Fibroblast of peridontal ligament (primary cell): Measurements from ENCODE around the gene GTF2F1.
A peak's percentile ranks its signal among the peaks of the same experiment; 100 is the strongest.
"Not testable (repeated sequence)": the region's sequence is repeated elsewhere in the genome, so short reads cannot be mapped to it uniquely, and the experiment has no call there.

Experiments
- DNase-seq: peaks from one replicate; pipeline ENCODE4 v3.0.0-alpha.2; 2010; ENCODE audit errors: extremely low read depth

GTF2F1 gene

DNA sequence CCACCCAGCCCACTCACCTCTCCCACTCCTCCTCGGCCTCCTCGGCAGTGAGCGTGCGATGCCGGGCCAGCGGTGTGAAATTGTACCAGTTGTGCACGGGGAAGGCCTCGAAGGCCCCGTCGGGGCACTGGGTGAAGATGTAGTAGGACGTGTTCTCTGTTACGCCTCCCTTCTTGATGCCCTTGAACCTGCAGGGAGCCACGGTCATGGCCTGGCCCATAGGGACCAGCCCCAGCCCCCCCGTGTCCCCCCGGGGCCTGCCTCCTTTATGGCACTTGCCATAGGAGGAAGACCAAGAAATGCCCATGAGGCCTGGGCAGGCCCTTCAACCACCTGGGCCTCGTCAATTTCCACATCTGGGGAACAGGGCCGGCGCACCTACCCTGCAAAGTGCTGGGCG, 5.6 kb downstream of the GTF2F1 start:
- no peak for DNase-seq

DNA sequence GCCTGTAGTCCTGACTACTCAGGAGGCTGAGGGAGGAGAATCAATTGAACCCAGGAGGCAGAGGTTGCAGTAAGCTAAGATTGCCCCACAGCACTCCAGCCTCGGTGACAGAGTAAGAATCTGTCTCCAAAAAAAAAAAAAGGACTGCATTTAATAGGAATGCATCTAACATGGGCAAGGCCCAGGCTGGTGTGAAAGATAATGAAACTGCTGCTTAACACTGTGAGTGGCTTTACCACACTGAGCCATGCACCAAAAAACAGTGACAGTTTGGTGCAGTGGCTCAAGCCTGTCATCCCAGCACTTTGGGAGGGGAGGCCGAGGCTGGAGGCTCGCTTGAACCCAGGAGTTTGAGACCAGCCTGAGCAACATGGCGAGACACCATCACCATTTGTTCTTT, 8.6 kb downstream of the GTF2F1 start:
- DNase-seq = no peak

DNA sequence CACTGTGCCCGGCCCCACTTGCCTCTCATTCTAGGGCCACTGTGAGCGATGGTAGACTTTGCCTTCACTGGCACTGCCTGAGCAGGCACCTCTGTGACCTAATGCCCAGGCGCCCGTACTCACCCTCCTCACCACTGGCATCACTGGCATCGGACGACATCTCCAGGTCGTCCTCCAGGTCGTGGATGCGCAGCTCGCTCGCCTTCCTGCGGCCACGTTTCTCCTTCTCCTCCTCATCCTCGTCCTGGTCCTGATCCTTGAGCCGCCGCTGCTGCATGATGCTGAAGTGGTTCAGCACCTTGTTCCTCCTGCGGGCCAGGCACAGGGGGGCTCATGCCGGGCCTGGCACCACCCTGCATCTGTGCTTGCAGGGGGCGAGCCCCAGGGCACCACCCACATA, 9.8 kb downstream of the GTF2F1 start:
- DNase-seq = no peak

DNA sequence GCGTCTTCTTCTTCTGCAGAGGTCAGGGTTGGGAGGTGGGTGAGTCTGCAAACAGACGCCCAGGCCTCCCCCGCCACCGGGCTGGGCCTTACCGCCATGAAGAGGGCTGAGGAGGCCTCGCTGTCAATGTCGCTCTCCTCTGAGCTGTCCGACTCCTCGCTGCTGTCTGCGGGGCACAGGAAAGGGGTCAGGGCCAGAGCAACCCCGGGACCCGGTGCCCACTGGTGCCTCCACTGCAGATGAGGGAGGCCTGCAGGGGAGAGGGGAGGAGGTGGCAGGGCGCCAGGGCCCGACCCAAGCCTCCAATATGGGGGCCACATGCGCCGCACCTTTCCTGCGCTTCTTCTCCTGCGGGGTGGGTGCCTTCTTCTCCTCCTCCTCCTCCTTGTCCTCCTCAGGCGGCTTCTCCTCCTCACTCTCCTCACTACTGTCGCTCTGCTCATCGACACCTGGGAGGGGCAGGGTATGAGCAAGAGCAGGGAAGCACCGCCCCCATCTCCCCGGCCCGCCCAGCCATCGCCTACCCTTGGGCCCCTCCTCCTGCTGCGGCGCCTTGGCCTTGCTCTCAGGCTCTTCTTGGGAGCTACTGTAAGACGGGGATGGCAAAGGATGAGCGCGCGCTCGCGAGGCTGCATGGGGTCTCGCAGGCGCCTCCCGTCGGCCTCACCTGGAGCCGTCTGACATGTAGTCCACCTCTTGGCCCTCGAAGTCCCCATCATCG, 11.8 kb downstream of the GTF2F1 start:
- DNase-seq = no peak

DNA sequence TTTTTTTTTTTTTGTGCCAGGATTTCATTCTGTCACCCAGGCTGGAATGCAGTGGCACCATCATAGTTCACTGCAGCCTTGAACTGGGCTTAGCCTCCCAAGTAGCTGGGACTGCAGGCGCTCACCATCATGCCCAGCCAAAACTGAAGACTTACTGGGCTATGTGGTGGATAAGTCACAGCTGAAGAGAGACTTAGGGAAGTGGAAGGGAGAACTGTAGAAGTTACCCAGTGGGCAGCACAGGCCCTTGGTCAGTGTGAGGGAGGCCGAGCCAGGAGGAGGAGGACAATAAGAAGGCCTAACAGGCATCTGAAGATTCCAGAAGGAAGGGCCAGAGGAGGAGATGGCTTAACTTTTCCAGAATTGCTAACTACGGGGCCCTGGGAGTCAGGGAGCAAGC, 13.2 kb downstream of the GTF2F1 start:
- DNase-seq = no peak

DNA sequence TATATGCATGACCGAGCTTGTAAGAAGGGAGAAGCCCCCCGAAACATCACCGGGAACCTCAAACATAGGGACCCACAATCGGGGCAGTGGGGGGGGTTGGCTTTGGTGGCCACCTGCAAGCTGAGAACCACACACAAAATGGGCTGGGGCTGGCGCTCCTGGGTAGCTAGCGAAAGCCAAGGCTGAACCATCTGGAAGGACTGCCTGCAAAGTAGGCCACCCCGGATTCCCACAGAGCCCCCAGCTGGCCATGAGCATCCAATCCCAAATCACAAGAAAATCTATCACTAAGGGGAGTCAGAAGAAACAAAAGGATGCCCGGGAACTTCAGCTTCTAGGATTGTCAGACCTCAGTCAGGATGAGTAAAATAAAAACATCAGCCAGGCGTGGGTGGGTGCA, 14.5 kb downstream of the GTF2F1 start:
- DNase-seq = no peak

DNA sequence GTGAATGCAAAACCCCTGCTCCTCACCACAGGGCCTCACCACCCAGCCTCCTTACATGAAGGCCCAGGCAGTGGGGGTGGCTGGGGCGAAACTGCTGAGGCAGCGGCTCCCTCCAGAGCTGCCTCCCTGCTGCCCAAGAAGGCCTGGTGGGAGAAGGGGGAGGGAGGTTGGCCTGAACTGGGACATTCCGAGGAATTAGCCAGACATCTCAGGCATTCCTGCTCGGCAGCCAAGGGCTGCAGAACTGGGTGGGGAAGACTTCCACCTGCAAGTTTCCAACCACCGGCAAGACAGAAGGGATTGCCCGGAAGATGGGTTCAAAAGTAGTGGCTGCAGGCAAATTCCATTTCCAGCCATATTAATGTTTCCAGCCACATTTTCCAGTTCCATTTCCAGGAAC, 14.9 kb downstream of the GTF2F1 start:
- DNase-seq = peak; percentile 40

DNA sequence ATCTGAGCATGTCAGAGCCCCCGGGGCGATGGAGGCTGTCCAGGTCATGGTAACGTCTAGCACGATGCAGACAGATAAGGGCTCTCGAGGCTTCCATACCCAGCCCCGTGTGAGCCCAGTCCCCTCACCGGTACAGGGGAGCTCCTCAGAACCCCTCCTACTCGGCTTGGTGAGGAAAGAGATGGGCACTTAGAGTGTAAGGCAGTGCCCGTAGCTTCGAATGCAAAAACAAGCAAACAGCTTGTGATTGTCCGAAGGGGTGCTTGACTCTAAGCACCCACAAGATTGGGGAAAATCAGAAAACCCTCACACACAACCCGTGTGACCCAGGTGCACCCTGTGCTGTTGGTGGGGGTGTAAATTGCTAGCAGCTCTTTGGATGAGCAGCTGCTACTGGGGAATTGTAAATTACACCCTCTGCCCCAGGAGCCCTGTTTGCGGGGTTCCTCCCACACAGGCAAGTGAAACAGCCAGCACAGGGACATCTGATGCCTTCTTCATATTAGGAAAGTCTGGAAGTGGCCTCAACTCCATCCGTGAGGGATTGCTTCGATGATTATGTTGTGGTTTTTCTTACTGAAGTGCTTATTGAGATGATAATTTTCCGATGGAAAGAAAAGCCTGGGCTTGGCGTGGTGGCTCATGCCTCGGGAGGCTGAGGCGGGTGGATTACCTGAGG, 16.3 kb downstream of the GTF2F1 start:
- DNase-seq = peak; percentile 53

DNA sequence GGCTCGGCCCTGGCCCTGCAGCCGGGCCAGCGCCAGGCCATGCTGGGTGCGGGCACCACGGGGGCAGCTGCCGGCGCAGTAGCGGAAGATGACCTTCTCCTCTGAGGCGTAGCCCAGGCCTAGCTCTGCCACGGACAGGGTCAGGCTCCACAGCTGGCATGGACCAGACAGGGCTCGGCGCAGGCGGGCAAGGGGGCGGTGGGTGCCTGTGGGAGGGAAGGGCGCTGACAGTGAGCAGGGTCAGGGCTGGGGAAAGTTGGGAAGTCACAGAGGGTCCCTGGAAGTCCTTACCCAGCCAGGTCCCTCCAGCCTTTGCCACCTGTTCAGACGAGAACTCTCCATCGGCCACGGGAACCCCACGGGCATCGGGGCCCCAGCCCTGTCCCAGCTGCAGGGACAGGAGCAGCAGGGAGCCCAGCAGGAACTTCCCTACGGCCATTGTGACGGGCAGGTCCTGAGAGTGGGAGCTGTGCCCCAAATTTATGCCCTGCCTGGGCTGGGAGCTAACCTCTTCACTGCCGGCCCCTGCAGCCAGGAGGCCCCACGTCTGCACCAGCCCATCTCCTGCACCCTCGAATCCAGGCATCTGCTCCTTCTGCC, 17.5 kb downstream of the GTF2F1 start, which contains the start of gene PSPN:
Gene PSPN, minus strand, starts transcription at position 523 of the 600 bp plus-strand sequence. Its CDS starts 84 bp downstream, at position 439.
- DNase-seq = no peak

DNA sequence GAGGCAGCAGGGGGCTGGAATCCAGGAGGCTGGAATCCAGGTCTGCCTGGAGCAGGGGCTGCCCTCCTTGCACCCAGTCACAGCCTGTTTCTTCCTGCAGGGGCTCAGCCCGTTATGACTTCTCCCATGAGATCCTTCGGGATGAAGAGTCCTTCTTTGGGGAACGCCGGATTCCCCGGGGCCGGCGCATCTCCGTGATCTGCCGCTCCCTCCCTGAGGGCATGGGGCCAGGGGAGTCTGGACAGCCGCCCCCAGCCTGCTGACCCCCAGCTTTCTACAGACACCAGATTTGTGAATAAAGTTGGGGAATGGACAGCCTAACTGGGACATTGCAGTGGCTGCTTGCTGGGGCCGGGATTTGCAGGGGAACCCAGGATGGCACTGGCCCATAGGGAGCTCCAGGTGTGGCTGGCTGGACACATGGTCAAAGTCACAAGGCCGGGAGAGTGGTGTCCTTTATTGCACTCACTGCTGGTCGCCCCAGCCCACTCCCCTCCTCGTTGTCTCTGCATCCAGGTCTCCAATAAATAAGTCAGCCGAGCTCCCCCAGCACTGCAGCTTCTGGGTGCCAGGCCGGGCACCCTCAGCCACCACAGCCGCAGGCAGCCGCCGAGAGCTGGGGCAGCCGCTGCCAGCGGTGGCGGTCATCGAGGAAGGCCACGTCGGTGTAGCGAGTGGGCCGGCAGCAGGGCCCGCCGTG, 18.1 kb downstream of the GTF2F1 start:
- no peak for DNase-seq

DNA sequence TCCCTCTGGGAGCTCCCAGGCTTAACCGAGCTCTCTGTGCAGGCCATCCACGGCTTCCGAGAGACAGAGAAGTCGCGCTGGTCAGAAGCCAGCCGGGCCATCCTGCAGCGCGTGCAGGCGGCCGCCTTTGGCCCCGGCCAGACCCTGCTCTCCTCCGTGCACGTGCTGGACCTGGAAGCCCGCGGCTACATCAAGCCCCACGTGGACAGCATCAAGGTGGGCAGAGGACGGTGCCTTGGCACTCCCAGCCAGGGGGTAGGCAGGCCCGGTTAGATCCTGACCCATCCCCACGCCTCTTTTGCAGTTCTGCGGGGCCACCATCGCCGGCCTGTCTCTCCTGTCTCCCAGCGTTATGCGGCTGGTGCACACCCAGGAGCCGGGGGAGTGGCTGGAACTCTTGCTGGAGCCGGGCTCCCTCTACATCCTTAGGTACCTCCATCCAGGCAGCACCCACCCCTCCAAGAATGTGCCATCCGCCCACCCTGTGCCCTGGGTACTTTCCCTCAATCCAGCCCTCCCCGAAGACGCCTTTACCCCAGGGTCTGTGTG, 18.7 kb downstream of the GTF2F1 start:
- DNase-seq = no peak

DNA sequence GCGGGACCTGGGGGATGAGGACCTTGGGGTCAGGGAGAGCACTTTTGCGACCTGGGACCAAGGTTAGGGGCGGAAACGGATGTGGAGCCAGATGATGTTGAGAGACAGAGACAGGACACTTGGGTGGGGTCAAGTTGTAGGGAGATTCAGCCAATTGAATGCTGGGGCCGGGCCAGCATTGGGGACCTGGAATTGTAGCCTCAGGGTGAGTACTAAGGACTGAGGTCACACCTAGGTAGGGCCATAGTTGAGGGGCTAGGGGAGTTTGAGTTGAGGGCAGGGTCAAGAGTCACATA, 19.2 kb downstream of the GTF2F1 start:
- no peak for DNase-seq

DNA sequence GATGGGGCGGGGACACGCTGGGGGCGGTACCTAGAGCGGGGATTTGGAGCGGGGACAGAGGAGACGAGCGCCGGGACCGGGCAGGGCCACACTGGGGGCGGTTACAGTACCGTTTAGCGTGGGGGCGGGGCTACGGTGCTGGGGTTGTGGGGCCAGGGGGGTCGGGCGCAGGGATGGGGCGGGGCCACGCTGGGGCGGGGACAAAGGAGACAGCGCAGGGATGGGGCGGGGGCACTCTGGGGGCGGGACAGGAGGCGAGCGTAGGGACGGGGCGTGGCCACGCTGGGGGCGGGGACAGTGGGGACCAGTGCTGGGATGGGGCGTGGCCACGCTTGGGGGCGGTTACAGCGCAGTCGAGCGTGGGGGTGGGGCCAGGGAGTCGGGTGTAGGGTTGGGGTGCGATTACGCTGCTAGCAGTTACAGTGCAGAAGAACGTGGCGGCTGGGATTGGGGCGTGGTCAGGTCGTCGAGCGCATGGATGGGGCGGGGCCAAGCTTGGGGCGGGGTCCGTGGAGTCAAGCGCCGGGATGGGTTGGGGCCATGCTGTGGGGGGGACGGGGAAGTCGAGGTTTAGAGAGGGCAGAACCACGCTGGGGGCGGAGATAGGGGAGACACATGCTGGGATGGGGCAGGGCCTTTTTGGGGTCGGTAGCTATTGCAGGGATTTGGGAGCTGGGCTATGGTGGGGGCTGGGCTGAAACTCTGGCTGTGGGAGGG, 19.7 kb downstream of the GTF2F1 start:
- DNase-seq = peak; percentile 96

DNA sequence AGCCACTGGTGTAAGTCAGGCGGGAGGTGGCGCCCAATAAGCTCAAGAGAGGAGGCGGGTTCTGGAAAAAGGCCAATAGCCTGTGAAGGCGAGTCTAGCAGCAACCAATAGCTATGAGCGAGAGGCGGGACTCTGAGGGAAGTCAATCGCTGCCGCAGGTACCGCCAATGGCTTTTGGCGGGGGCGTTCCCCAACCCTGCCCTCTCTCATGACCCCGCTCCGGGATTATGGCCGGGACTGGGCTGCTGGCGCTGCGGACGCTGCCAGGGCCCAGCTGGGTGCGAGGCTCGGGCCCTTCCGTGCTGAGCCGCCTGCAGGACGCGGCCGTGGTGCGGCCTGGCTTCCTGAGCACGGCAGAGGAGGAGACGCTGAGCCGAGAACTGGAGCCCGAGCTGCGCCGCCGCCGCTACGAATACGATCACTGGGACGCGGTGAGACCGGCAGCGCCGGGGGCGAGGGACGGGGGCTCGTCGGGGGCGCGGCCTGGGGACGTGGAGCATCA, 20.3 kb downstream of the GTF2F1 start, which contains the start of gene ALKBH7:
Gene ALKBH7, plus strand, starts transcription at position 201 of the 502 bp plus-strand sequence. Its CDS starts 27 bp downstream, at position 228.
- DNase-seq = peak; percentile 100

DNA sequence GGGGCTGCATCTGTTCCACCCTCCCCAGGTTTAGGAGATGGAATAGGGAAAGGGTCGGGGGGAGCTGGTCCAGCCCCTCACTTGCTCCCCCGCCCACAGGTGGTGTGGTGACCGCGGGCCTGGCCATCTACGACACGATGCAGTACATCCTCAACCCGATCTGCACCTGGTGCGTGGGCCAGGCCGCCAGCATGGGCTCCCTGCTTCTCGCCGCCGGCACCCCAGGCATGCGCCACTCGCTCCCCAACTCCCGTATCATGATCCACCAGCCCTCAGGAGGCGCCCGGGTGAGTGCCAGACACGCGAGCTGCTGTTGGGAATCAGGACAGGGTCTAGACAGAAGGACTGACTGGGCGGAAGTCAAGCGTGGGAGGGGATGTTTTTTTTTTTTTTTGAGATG, 28.6 kb downstream of the GTF2F1 start:
- DNase-seq = no peak

DNA sequence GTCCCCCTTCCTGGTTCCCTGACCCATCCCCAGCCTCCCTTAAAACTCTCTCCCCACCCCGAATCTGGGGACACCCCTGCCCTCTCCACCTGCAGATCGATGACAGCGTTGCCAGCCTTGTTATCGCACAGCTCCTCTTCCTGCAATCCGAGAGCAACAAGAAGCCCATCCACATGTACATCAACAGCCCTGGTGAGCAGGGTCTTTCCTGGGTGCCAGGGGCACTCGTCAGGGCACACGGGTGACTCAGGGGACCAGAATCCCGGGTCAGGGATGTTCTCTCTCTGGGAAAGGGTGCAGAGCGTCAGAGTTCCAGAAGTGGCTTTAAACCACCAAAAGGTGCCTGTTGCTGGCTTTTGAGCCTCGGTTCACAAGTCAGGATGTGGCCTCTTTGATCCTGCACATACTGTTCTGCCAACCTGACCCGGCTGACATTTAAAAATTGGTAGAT, 30.6 kb downstream of the GTF2F1 start:
- DNase-seq = no peak

DNA sequence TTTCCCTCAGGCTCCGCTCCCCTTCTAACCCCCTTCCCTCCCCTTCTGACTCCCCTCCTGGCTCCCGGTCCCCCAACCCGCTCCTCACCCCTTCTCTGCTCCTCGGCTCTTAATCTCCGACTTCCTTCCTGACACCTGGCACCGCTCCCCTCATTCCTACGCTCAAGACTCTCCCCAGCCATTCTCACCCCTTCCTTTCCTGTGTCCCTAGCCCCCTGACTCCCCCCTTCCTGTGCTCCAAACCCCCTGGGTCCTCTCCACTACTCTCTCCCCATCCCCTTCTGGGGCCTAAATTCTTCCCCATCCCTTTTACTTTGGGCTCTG, 31.0 kb downstream of the GTF2F1 start:
- no peak for DNase-seq

DNA sequence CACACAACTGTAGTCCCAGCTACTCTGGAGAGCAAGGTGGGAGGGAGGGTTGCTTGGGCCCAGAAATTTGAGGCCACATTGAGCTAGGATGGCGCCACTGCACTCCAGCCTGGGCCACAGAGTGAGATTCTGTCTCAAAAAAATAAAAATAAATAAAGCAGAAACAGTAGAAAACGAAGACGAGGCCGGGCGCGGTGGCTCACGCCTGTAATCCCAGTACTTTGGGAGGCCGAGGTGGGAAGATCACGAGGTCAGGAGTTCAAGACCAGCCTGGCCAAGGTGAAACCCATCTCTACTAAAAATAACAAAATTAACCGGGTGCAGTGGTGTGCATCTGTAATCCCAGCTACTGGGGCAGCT, 32.1 kb downstream of the GTF2F1 start:
- DNase-seq = not testable (repeated sequence)

DNA sequence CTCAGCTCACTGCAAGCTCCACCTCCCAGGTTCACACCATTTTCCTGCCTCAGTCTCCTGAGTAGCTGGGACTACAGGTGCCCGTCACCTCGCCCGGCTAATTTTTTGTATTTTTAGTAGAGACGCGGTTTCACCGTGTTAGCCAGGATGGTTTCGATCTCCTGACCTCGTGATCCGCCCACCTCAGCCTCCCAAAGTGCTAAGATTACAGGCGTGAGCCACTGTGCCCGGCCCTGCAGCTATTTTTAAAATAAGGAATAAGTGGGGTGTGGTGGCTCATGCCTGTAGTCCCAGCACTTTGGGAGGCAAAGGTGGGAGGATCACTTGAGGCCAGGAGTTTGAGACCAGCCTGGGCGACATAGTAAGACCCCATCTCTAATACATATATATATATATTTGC, 32.5 kb downstream of the GTF2F1 start:
- DNase-seq = not testable (repeated sequence)

DNA sequence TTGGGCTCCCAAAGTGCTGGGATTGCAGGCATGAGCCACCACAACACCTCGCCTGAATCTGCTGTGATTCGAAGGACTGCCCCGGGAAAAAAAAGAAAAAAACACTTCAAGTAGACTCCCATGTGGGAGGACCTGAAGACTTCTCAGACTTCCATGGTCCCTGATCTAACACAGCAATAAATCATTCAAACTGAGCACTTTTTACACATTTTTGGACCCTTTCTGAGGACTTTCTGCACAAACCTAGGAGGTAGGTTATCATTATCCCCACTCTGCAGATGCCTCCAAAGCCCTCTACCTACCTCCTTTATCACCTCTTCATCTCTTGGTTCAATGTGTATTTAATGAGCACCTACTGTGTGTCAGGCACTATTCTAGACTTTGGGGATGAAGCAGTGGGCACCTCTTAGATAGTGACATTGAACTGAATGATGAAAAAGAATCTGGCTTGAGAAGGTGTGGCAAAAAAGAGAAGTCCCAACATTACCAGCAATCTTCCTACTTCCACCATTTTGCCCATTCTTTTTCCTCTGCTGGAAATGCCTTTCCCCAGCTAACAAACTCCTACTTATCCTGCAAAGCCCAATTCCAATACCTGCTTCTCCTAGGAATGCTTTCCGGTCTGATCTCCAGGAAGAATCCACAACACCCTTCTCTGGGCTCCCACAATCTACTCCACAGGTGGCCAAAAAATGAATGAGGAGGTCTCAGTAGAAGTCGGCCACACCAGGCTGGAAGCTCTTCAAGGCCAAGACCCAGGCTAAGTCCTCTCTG, 33.2 kb downstream of the GTF2F1 start:
- DNase-seq = no peak

DNA sequence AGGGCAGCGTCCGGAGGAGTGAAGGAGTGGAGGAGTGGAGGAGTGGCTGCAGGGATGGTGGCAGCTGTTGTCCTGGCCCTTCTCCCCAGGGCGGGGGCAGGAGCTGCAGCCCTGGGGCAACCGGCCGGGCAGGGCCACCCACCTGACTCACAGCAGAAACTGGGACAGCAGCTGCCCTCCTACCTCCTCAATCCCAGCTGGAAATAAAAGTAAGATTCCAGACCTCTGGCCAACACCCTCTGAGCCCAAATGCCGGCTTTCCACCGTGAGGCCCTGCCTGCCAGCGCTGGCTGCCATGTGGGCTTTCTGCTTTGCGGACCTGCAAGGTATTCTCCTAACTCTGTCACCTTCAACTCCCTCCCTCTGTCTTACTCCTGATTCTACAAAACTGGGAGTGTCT, 35.0 kb downstream of the GTF2F1 start:
- no peak for DNase-seq
